ENCODE data around the gene MUTYH.

MUTYH gene

GRCh38 chr1:45322486-45323040 lies 17.7 kb downstream of the MUTYH start:
- Mint-ChIP-seq H3K27ac (no peak overlapping the region), H3K27me3 (ENCODE audit: low read depth) (no peaks in the 10 kb centered on the region), H3K36me3 (ENCODE audit: low read depth) (peaks cover 7% of the 10 kb centered on the region), H3K4me1 (peaks cover 5% of the 10 kb centered on the region), H3K9me3 (no peaks in the 10 kb centered on the region), H3K4me3 (no peak overlapping the region)
- TF ChIP-seq, protein P1, sequence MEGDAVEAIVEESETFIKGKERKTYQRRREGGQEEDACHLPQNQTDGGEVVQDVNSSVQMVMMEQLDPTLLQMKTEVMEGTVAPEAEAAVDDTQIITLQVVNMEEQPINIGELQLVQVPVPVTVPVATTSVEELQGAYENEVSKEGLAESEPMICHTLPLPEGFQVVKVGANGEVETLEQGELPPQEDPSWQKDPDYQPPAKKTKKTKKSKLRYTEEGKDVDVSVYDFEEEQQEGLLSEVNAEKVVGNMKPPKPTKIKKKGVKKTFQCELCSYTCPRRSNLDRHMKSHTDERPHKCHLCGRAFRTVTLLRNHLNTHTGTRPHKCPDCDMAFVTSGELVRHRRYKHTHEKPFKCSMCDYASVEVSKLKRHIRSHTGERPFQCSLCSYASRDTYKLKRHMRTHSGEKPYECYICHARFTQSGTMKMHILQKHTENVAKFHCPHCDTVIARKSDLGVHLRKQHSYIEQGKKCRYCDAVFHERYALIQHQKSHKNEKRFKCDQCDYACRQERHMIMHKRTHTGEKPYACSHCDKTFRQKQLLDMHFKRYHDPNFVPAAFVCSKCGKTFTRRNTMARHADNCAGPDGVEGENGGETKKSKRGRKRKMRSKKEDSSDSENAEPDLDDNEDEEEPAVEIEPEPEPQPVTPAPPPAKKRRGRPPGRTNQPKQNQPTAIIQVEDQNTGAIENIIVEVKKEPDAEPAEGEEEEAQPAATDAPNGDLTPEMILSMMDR (IDR thresholded peaks at IDR 0.05; ENCODE audit: unreplicated experiment in 3 of 3): no peak

DNA sequence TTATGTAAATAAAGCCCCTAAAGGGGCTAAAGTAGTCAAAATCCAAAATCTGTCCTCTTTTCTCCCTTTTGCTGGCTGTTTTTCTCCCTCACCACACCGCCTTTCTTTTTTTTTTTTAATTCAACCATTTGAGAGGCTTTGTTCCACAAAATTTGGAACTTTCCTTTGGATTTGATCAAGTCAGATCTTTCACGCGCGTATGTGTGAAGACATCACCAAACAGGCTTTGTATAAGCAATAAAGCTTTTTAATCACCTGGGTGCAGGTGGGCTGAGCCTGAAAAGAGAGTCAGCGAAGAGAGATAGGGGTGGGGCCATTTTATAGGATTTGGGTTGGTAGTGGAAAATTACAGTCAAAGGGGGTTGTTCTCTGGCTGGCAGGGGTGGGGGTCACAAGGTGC lies 18.8 kb downstream of the MUTYH start:
- Mint-ChIP-seq H3K4me3 (no peak overlapping the region), H3K9me3 (no peaks in the 10 kb centered on the region), H3K27me3 (ENCODE audit: low read depth) (no peaks in the 10 kb centered on the region), H3K4me1 (peaks cover 5% of the 10 kb centered on the region), H3K27ac (no peak overlapping the region), H3K36me3 (ENCODE audit: low read depth) (peaks cover 7% of the 10 kb centered on the region)
- TF ChIP-seq, protein P1 (IDR thresholded peaks at IDR 0.05; ENCODE audit: unreplicated experiment in 3 of 3): no peak

DNA sequence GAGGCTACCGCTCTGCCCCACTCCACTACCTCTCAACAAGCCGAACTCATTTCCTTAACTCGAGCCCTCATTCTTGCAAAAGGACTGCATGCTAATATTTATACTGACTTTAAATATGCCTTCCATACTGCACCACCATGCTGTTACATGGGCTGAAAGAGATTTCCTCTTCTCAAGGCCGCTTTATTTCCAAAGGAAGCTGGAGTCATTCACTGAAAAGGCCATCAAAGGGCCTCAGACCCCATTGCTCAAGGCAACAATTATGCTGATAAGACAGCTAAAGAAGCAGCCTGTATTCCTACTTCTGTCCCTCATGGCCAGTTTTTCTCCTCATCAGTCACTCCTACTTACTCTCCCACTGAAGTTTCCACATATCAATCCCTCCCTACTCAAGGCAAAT lies 20.5 kb downstream of the MUTYH start:
- H3K4me1 Mint-ChIP-seq: no peaks in the 10 kb centered on the region
- H3K9me3 Mint-ChIP-seq: no peaks in the 10 kb centered on the region
- H3K27me3 Mint-ChIP-seq (ENCODE audit: low read depth): no peaks in the 10 kb centered on the region
- TF ChIP-seq, protein P1 (IDR thresholded peaks at IDR 0.05; ENCODE audit: unreplicated experiment in 3 of 3): no peak
- H3K4me3 Mint-ChIP-seq: no peak overlapping the region
- no peaks in the 10 kb centered on the region for H3K36me3 Mint-ChIP-seq (ENCODE audit: low read depth)
- H3K27ac Mint-ChIP-seq: no peak overlapping the region

DNA sequence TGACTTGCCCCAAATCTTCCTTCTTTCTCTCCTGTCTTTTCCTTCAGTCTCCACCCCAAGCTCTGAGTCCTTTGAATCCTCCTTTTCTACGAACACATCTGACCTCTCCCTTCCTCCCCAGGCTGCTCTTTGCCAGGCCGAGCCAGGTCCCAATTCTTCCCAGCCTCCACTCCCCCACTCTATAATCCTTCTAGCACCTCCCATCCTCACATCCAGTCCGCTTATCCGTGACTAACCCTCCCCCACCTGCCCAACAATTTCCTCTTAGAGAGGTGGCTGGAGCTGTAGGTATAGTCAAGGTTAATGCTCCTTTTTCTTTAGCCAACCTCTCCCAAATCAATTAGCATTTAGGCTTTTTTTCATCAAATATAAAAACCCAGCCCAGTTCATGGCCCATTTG lies 23.1 kb downstream of the MUTYH start:
- Mint-ChIP-seq H3K4me3 (no peak overlapping the region), H3K27ac (no peak overlapping the region), H3K36me3 (ENCODE audit: low read depth) (no peaks in the 10 kb centered on the region), H3K4me1 (no peaks in the 10 kb centered on the region), H3K27me3 (ENCODE audit: low read depth) (no peaks in the 10 kb centered on the region), H3K9me3 (no peaks in the 10 kb centered on the region)
- TF ChIP-seq, protein P1 (IDR thresholded peaks at IDR 0.05; ENCODE audit: unreplicated experiment in 3 of 3): no peak

DNA sequence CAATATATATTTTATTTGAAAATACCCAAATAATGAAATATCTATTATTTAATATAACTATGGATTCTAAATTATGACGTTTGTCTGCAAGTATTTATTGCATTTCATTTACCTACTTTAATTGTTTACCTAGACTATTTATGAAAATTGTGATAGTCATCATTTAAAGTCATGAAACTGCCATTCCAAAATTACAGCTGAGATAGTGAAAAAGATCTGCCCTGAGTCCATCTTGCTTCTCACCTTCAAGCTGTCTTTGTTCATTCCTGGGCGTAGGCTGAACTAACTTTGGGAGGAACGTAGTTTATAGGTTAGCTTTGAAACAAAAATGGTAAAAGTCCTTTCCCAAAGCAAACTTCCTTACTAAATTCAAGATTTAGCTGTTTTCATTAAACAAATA lies 26.0 kb downstream of the MUTYH start:
- H3K27me3 Mint-ChIP-seq (ENCODE audit: low read depth): no peaks in the 10 kb centered on the region
- TF ChIP-seq, protein P1 (IDR thresholded peaks at IDR 0.05; ENCODE audit: unreplicated experiment in 3 of 3): no peak
- H3K36me3 Mint-ChIP-seq (ENCODE audit: low read depth): no peaks in the 10 kb centered on the region
- H3K4me3 Mint-ChIP-seq: no peak overlapping the region
- no peaks in the 10 kb centered on the region for H3K4me1 Mint-ChIP-seq
- no peak overlapping the region for H3K27ac Mint-ChIP-seq
- no peaks in the 10 kb centered on the region for H3K9me3 Mint-ChIP-seq

DNA sequence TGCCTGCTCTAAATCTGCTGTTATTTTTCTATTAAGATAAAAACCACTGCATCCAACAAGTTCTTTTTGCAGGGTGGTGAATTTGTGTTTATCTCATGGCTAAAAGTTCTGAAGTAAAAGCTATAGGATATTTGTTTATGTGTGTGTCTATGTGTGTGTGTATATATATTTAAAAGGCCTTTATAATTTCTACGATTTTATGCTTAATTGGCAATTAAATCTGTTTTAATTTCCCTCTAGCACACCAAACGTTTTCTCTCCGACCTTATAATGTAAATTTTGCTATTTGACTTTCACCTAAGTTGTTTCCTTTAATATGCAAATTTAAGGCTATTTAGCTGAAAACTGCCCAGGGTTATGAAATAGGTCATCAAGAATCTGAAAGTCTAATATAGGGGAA lies 33.3 kb downstream of the MUTYH start:
- Mint-ChIP-seq H3K4me3 (peak overlapping the region in 2 of 3 experiments; percentile 32 to 40), H3K27ac (peak overlapping the region in 1 of 3 experiments; percentile 32), H3K9me3 (no peaks in the 10 kb centered on the region), H3K36me3 (ENCODE audit: low read depth) (no peaks in the 10 kb centered on the region), H3K4me1 (peaks cover 22% of the 10 kb centered on the region), H3K27me3 (ENCODE audit: low read depth) (no peaks in the 10 kb centered on the region)
- TF ChIP-seq, protein P1 (IDR thresholded peaks at IDR 0.05; ENCODE audit: unreplicated experiment in 3 of 3): no peak
